Adipocyte (in vitro differentiated cells): ENCODE results near the gene NBL1.
"Not testable (repeated sequence)": the region's sequence is repeated elsewhere in the genome, so short reads cannot be mapped to it uniquely, and the experiment has no call there.

Source experiments
- DNase-seq: peaks from one replicate; pipeline ENCODE4 v3.0.0-alpha.2; 2015; ENCODE audit warnings: low read depth
- H3K27me3 ChIP-seq: replicated peaks from 2 replicates; pipeline ENCODE4 v1.7.0; 2013; ENCODE audit warnings: mild to moderate bottlenecking, low read length, moderate library complexity; ENCODE audit not compliant: control insufficient read depth, insufficient read depth
- H3K36me3 ChIP-seq: 2 replicates; pipeline ENCODE4 v1.7.0; 2013; ENCODE audit warnings: low read length, mild to moderate bottlenecking, moderate library complexity; ENCODE audit not compliant: control insufficient read depth, insufficient read depth, severe bottlenecking
- H3K4me1 ChIP-seq: 2 replicates; pipeline ENCODE4 v1.7.0; 2013; ENCODE audit warnings: mild to moderate bottlenecking, low read length, moderate library complexity; ENCODE audit not compliant: control insufficient read depth, insufficient read depth
- H3K4me3 ChIP-seq: 2 replicates; pipeline ENCODE4 v1.7.0; 2013; ENCODE audit warnings: mild to moderate bottlenecking, low read length, moderate library complexity
- H3K9ac ChIP-seq: 2 replicates; pipeline ENCODE4 v1.7.0; 2013; ENCODE audit warnings: mild to moderate bottlenecking, low read length, moderate library complexity
- H3K9me3 ChIP-seq: 2 replicates; pipeline ENCODE4 v1.7.0; 2013; ENCODE audit warnings: mild to moderate bottlenecking, low read length, moderate library complexity; ENCODE audit not compliant: control insufficient read depth

The NBL1 gene

GRCh38 chr1:19623523-19623922, 20.6 kb upstream of the NBL1 start:
- no peak for DNase-seq
- H3K9ac ChIP-seq: no peak overlapping the region
- peaks cover 40% of the 10 kb centered on the region for H3K4me1 ChIP-seq
- no peaks in the 10 kb centered on the region for H3K9me3 ChIP-seq
- H3K36me3 ChIP-seq: peaks cover 46% of the 10 kb centered on the region
- no peaks in the 10 kb centered on the region for H3K27me3 ChIP-seq
- H3K4me3 ChIP-seq: no peak overlapping the region

GRCh38 chr1:19625291-19625937, 18.7 kb upstream of the NBL1 start:
- no peak overlapping the region for H3K9ac ChIP-seq
- H3K4me3 ChIP-seq: no peak overlapping the region
- peaks cover 46% of the 10 kb centered on the region for H3K36me3 ChIP-seq
- no peaks in the 10 kb centered on the region for H3K9me3 ChIP-seq
- peaks cover 29% of the 10 kb centered on the region for H3K4me1 ChIP-seq
- no peak for DNase-seq
- H3K27me3 ChIP-seq: no peaks in the 10 kb centered on the region

GRCh38 chr1:19628879-19629278, 15.2 kb upstream of the NBL1 start:
- H3K36me3 ChIP-seq: peaks cover 38% of the 10 kb centered on the region
- no peaks in the 10 kb centered on the region for H3K9me3 ChIP-seq
- H3K4me1 ChIP-seq: peaks cover 4% of the 10 kb centered on the region
- H3K27me3 ChIP-seq: no peaks in the 10 kb centered on the region
- no peak for DNase-seq
- H3K4me3 ChIP-seq: no peak overlapping the region
- H3K9ac ChIP-seq: no peak overlapping the region

GRCh38 chr1:19629357-19629756, 14.8 kb upstream of the NBL1 start:
- H3K4me3 ChIP-seq: no peak overlapping the region

GRCh38 chr1:19630192-19630591, 13.9 kb upstream of the NBL1 start:
- not testable (repeated sequence) for H3K4me3 ChIP-seq, H3K4me1 ChIP-seq, DNase-seq, H3K27me3 ChIP-seq, H3K9me3 ChIP-seq, H3K9ac ChIP-seq
- peaks cover 26% of the 10 kb centered on the region for H3K36me3 ChIP-seq

More at GRCh38 chr1:19629357-19629756, 14.8 kb upstream of the NBL1 start:
- no peaks in the 10 kb centered on the region for H3K27me3 ChIP-seq
- DNase-seq: no peak
- H3K4me1 ChIP-seq: peaks cover 4% of the 10 kb centered on the region
- no peaks in the 10 kb centered on the region for H3K9me3 ChIP-seq
- H3K9ac ChIP-seq: no peak overlapping the region
- peaks cover 34% of the 10 kb centered on the region for H3K36me3 ChIP-seq

- H3K4me1 ChIP-seq: peaks cover 6% of the 10 kb centered on the region
- no peak overlapping the region for H3K4me3 ChIP-seq
- no peaks in the 10 kb centered on the region for H3K27me3 ChIP-seq
- no peak for DNase-seq
- no peak overlapping the region for H3K9ac ChIP-seq
- peaks cover 20% of the 10 kb centered on the region for H3K36me3 ChIP-seq
- H3K9me3 ChIP-seq: no peaks in the 10 kb centered on the region
These were observed 13.3 kb upstream of the NBL1 start for GRCh38 chr1:19630720-19631395.

GRCh38 chr1:19632211-19632610, 11.9 kb upstream of the NBL1 start:
- DNase-seq: no peak
- Histone ChIP-seq H3K4me1 (peaks cover 7% of the 10 kb centered on the region), H3K4me3 (no peak overlapping the region), H3K36me3 (peaks cover 7% of the 10 kb centered on the region), H3K27me3 (no peaks in the 10 kb centered on the region), H3K9ac (no peak overlapping the region), H3K9me3 (no peaks in the 10 kb centered on the region)

GRCh38 chr1:19633106-19633505, 11.0 kb upstream of the NBL1 start:
- no peaks in the 10 kb centered on the region for H3K27me3 ChIP-seq
- DNase-seq: no peak

GRCh38 chr1:19635064-19635463, 9.0 kb upstream of the NBL1 start:
- not testable (repeated sequence) for H3K4me1 ChIP-seq, H3K36me3 ChIP-seq, DNase-seq, H3K27me3 ChIP-seq, H3K9me3 ChIP-seq, H3K4me3 ChIP-seq, H3K9ac ChIP-seq

More at GRCh38 chr1:19633106-19633505, 11.0 kb upstream of the NBL1 start:
- Histone ChIP-seq H3K4me3 (no peak overlapping the region), H3K4me1 (peaks cover 7% of the 10 kb centered on the region), H3K9ac (no peak overlapping the region), H3K9me3 (no peaks in the 10 kb centered on the region), H3K36me3 (no peaks in the 10 kb centered on the region)

GRCh38 chr1:19635646-19636045, 8.5 kb upstream of the NBL1 start:
- no peaks in the 10 kb centered on the region for H3K36me3 ChIP-seq

GRCh38 chr1:19636065-19636464, 8.0 kb upstream of the NBL1 start:
- no peak for DNase-seq

More at GRCh38 chr1:19635646-19636045, 8.5 kb upstream of the NBL1 start:
- no peak overlapping the region for H3K4me3 ChIP-seq
- no peaks in the 10 kb centered on the region for H3K27me3 ChIP-seq
- H3K9me3 ChIP-seq: no peaks in the 10 kb centered on the region
- no peak for DNase-seq
- H3K4me1 ChIP-seq: peaks cover 9% of the 10 kb centered on the region
- H3K9ac ChIP-seq: no peak overlapping the region

More at GRCh38 chr1:19636065-19636464, 8.0 kb upstream of the NBL1 start:
- Histone ChIP-seq H3K9ac (no peak overlapping the region), H3K4me1 (peaks cover 9% of the 10 kb centered on the region), H3K4me3 (no peak overlapping the region), H3K9me3 (no peaks in the 10 kb centered on the region), H3K36me3 (no peaks in the 10 kb centered on the region), H3K27me3 (no peaks in the 10 kb centered on the region)
